H1 (cell line): ENCODE measurements around the gene PGAM5. TPM values are rescaled to one million over a fixed set of nuclear protein-coding genes. Genes with fewer than 3 reads are reported as not detected.

Experiments
- CTCF ChIA-PET: fragments of 300-600 bp; sonication (Branson Sonifier 250); formaldehyde crosslinking; loops from one replicate; lab custom pipeline; 2021; ENCODE audit not compliant: partially characterized antibody; lab: Charles Lee
- POLR2A ChIA-PET: fragments of 300-600 bp; sonication (Branson Sonifier 250); formaldehyde crosslinking; loops from one replicate; lab custom pipeline; 2021; ENCODE audit warnings: inconsistent platforms; ENCODE audit not compliant: partially characterized antibody; lab: Charles Lee
- DNase-seq, 2 experiments: peaks; one replicate each; pipeline versions ENCODE4 v3.0.0 to v3.0.0-alpha.2; 2010 to 2022; ENCODE audit warnings: low spot score in 2 of 2, low read depth in 1 of 2, mixed read lengths in 1 of 2
- FAIRE-seq: peaks from 2 replicates; lab custom pipeline; 2011; peaks lifted over from hg19 to GRCh38; lab: Jason Lieb, UNC
- H2AFZ ChIP-seq: 2 replicates; pipeline ENCODE4 v1.8.1; 2012; ENCODE audit warnings: low read length, inconsistent platforms
- H2AK5ac ChIP-seq: 2 replicates; pipeline ENCODE4 v1.6.1; 2013; ENCODE audit warnings: low read depth, low read length
- H2BK120ac ChIP-seq: replicated peaks from 2 replicates; pipeline ENCODE3; 2013; ENCODE audit warnings: low read depth, low read length, inconsistent platforms
- H2BK12ac ChIP-seq: 2 replicates; pipeline ENCODE4 v1.6.1; 2013; ENCODE audit warnings: low read depth, low read length
- H2BK15ac ChIP-seq: 2 replicates; pipeline ENCODE4 v1.6.1; 2013; ENCODE audit warnings: low read length
- H2BK20ac ChIP-seq: 2 replicates; pipeline ENCODE4 v1.6.1; 2013; ENCODE audit warnings: low read length
- H2BK5ac ChIP-seq: 2 replicates; pipeline ENCODE4 v1.6.1; 2013; ENCODE audit warnings: low read depth, low read length
- H3K14ac ChIP-seq: 2 replicates; pipeline ENCODE4 v1.6.1; 2013; ENCODE audit warnings: inconsistent platforms; ENCODE audit not compliant: insufficient read length
- H3K18ac ChIP-seq: 2 replicates; pipeline ENCODE4 v1.6.1; 2013; ENCODE audit warnings: low read length; ENCODE audit errors: extremely low read depth
- H3K23ac ChIP-seq: 2 replicates; pipeline ENCODE4 v1.6.1; 2013; ENCODE audit warnings: inconsistent platforms; ENCODE audit not compliant: insufficient read length
- H3K23me2 ChIP-seq: 2 replicates; pipeline ENCODE4 v1.6.1; 2013; ENCODE audit warnings: low read depth, low read length
- H3K27ac ChIP-seq: 2 replicates; pipeline ENCODE4 v1.6.1; 2011; ENCODE audit warnings: low read depth, low read length, inconsistent platforms
- H3K27me3 ChIP-seq, 4 experiments: replicated peaks in 1 of 4; 1 replicate in 1 of 4; 2 replicates in 3 of 4; pipeline versions ENCODE4 v1.6.1 to v1.8.1; 2011 to 2013; ENCODE audit warnings: low read length in 3 of 4, mild to moderate bottlenecking in 3 of 4, inconsistent platforms in 2 of 4, mixed read lengths in 2 of 4, moderate library complexity in 1 of 4; ENCODE audit not compliant: control insufficient read depth in 3 of 4, insufficient read depth in 3 of 4; ENCODE audit errors: extremely low read depth in 1 of 4
- H3K36me3 ChIP-seq, 4 experiments: 2 replicates each; pipeline versions ENCODE4 v1.6.1 to v1.8.1; 2011 to 2013; ENCODE audit warnings: mild to moderate bottlenecking in 4 of 4, low read length in 3 of 4, moderate library complexity in 2 of 4, control low read depth in 1 of 4, inconsistent platforms in 1 of 4; ENCODE audit not compliant: insufficient read depth in 4 of 4, control insufficient read depth in 2 of 4
- H3K4ac ChIP-seq: replicated peaks from 2 replicates; pipeline ENCODE3; 2013; ENCODE audit warnings: low read length, low read depth, mixed read lengths, inconsistent platforms; ENCODE audit not compliant: insufficient read length
- H3K4me1 ChIP-seq, 4 experiments: replicated peaks in 1 of 4; 1 replicate in 1 of 4; 2 replicates in 3 of 4; pipeline versions ENCODE4 v1.6.1 to v1.8.1; 2011 to 2013; ENCODE audit warnings: low read length in 3 of 4, inconsistent platforms in 2 of 4, mixed read lengths in 1 of 4; ENCODE audit not compliant: insufficient read depth in 4 of 4, control insufficient read depth in 3 of 4
- H3K4me2 ChIP-seq, 2 experiments: 2 replicates each; pipeline versions ENCODE4 v1.6.1 to v1.8.1; 2011 to 2013; ENCODE audit warnings: low read depth in 2 of 2, low read length in 2 of 2, control low read depth in 1 of 2, inconsistent platforms in 1 of 2, mild to moderate bottlenecking in 1 of 2; ENCODE audit not compliant: insufficient read depth in 1 of 2
- H3K4me3 ChIP-seq, 4 experiments: fragments of 200-600, 300-600 bp in 1 of 4; sonication (generic), shearing (Covaris generic), sonication (Bioruptor Twin) in 1 of 4; 2 replicates each; pipeline versions ENCODE4 v1.5.1 to v1.8.1; 2011 to 2016; ENCODE audit warnings: low read length in 4 of 4, low read depth in 3 of 4, control low read depth in 2 of 4, inconsistent platforms in 2 of 4, mild to moderate bottlenecking in 2 of 4, mixed read lengths in 1 of 4, moderate library complexity in 1 of 4; ENCODE audit not compliant: insufficient read depth in 2 of 4; ENCODE audit errors: extremely low read depth in 1 of 4
- H3K56ac ChIP-seq: replicated peaks from 2 replicates; pipeline ENCODE3; 2013; ENCODE audit warnings: low read depth, mild to moderate bottlenecking, mixed read lengths, low read length, inconsistent platforms; ENCODE audit not compliant: insufficient read length
- H3K79me1 ChIP-seq: 2 replicates; pipeline ENCODE4 v1.6.1; 2013; ENCODE audit warnings: low read depth, low read length, control low read depth
- H3K79me2 ChIP-seq, 2 experiments: 2 replicates each; pipeline versions ENCODE4 v1.6.1 to v1.8.1; 2012 to 2013; ENCODE audit warnings: low read length in 2 of 2, mild to moderate bottlenecking in 2 of 2, inconsistent platforms in 1 of 2; ENCODE audit not compliant: insufficient read depth in 2 of 2, control insufficient read depth in 1 of 2
- H3K9ac ChIP-seq, 4 experiments: replicated peaks in 1 of 4; 1 replicate in 1 of 4; 2 replicates in 3 of 4; pipeline versions ENCODE4 v1.6.1 to v1.8.1; 2011 to 2013; ENCODE audit warnings: low read depth in 3 of 4, low read length in 3 of 4, control low read depth in 2 of 4, mild to moderate bottlenecking in 2 of 4, moderate library complexity in 2 of 4, inconsistent platforms in 1 of 4; ENCODE audit errors: extremely low read depth in 1 of 4
- H3K9me3 ChIP-seq, 2 experiments: 2 replicates each; pipeline versions ENCODE4 v1.6.1 to v1.8.1; 2012 to 2013; ENCODE audit warnings: mild to moderate bottlenecking in 2 of 2, moderate library complexity in 2 of 2, control low read depth in 1 of 2, inconsistent platforms in 1 of 2, low read depth in 1 of 2, low read length in 1 of 2, mixed read lengths in 1 of 2; ENCODE audit not compliant: insufficient read depth in 2 of 2
- H4K20me1 ChIP-seq, 2 experiments: replicated peaks in 1 of 2; 2 replicates each; pipeline versions ENCODE3 to v1.8.1; 2011 to 2013; ENCODE audit warnings: inconsistent platforms in 2 of 2, low read length in 2 of 2, mild to moderate bottlenecking in 1 of 2; ENCODE audit not compliant: insufficient read depth in 2 of 2, control insufficient read depth in 1 of 2
- H4K5ac ChIP-seq: 2 replicates; pipeline ENCODE4 v1.6.1; 2013; ENCODE audit warnings: low read length, low read depth, mixed read lengths, inconsistent platforms; ENCODE audit not compliant: insufficient read length
- H4K8ac ChIP-seq: 2 replicates; pipeline ENCODE4 v1.8.0; 2013; ENCODE audit warnings: mild to moderate bottlenecking, moderate library complexity, low read length, inconsistent platforms; ENCODE audit not compliant: insufficient read depth; ENCODE audit errors: extremely low read depth
- H4K91ac ChIP-seq: replicated peaks from 2 replicates; pipeline ENCODE3; 2013; ENCODE audit warnings: low read length, mixed read lengths, inconsistent platforms; ENCODE audit not compliant: insufficient read length
- CHD1 ChIP-seq: IDR thresholded peaks from 2 replicates; pipeline ENCODE4 v1.6.1; 2012; ENCODE audit warnings: low read depth, low read length, improper control_type of control experiment
- CHD2 ChIP-seq: IDR thresholded peaks from 2 replicates; pipeline ENCODE4 v1.6.1; 2012; ENCODE audit warnings: low read length, improper control_type of control experiment
- HDAC2 ChIP-seq, 2 experiments: fragments of 300-600 bp in 1 of 2; sonication (generic) in 1 of 2; IDR thresholded peaks; 2 replicates each; pipeline ENCODE4 v1.6.1; 2011 to 2012; ENCODE audit warnings: low read depth in 2 of 2, low read length in 2 of 2, mild to moderate bottlenecking in 2 of 2, moderate library complexity in 2 of 2, borderline replicate concordance in 1 of 2, inconsistent platforms in 1 of 2
- HDAC6 ChIP-seq: IDR thresholded peaks from one replicate; pipeline ENCODE4 v1.7.1; 2012; ENCODE audit warnings: low read depth, mild to moderate bottlenecking, inconsistent platforms, low read length, moderate library complexity
- NRF1 ChIP-seq: IDR thresholded peaks from 2 replicates; pipeline ENCODE4 v1.6.1; 2011; ENCODE audit warnings: mild to moderate bottlenecking, low read depth, low read length, improper control_type of control experiment
- RNF2 ChIP-seq: fragments of 200-900, 300-1000 bp; sonication (generic); IDR thresholded peaks from 2 replicates; pipeline ENCODE4 v1.7.1; 2016; ENCODE audit warnings: borderline replicate concordance, low read depth, mild to moderate bottlenecking, antibody characterized with exemption, low read length; ENCODE audit not compliant: poor library complexity, severe bottlenecking; ENCODE audit errors: missing control alignments
- RXRA ChIP-seq: IDR thresholded peaks from 2 replicates; pipeline ENCODE4 v1.6.1; 2011; ENCODE audit warnings: low read depth, mild to moderate bottlenecking, low read length, moderate library complexity; ENCODE audit not compliant: insufficient read depth
- TBP ChIP-seq: IDR thresholded peaks from 2 replicates; pipeline ENCODE4 v1.6.1; 2011; ENCODE audit warnings: low read depth, low read length, improper control_type of control experiment
- TCF12 ChIP-seq: IDR thresholded peaks from 2 replicates; pipeline ENCODE4 v1.6.1; 2011; ENCODE audit warnings: low read depth, mild to moderate bottlenecking, low read length
- YY1 ChIP-seq: IDR thresholded peaks from 2 replicates; pipeline ENCODE4 v1.6.1; 2011; ENCODE audit warnings: low read depth, mild to moderate bottlenecking, low read length
- WGBS, 2 experiments: shearing (Covaris generic) in 1 of 2; methylation state at CpG; one replicate each; pipeline versions ENCODE4 v1.1.6 to v1.1.7; 2013 to 2015; ENCODE audit warnings: low lambda C conversion rate in 2 of 2, mixed read lengths in 2 of 2, inconsistent platforms in 1 of 2, low coverage in 1 of 2, missing lambda C conversion rate in 1 of 2; ENCODE audit not compliant: insufficient replicate concordance in 2 of 2, insufficient coverage in 1 of 2, insufficient read length in 1 of 2; ENCODE audit errors: extremely low coverage in 1 of 2, missing lambda C conversion rate in 1 of 2; 5-methylcytosine and 5-hydroxymethylcytosine counted together
- polyA plus RNA-seq, 7 experiments: library from polyadenylated mRNA; depleted of rRNA in 3 of 7; stranded (reverse) in 5 of 7; unstranded in 2 of 7; fragments of >200 nt in 5 of 7; fragments of 200-250 nt in 2 of 7; gene quantifications; 1 replicate in 5 of 7; 2 replicates in 1 of 7; 4 replicates in 1 of 7; pipeline versions ENCODE4 v1.2.1 to v1.2.3, GENCODE V29; 2011 to 2013; ENCODE audit warnings: missing spikeins in 2 of 7, mixed read lengths in 2 of 7
- total RNA-seq: library from RNA; stranded (reverse); fragmentation: NEBNext Ultra II Directional; extraction: Animal tissue kit (Norgen Biotek cat#: 25700); gene quantifications from 2 replicates; pipeline ENCODE4 v1.2.1, GENCODE V29; 2021
- TF ChIP-seq, protein P1 (sequence below): IDR thresholded peaks from 2 replicates; pipeline ENCODE4 v1.6.1; 2012; ENCODE audit warnings: low read length, inconsistent platforms

The PGAM5 gene
- total and polyA plus RNA-seq, 2 of the 8 experiments (the other 6 are each of a cell fraction or from before 2014, with no cell fraction given): 66.4 to 84.0 TPM

DNA sequence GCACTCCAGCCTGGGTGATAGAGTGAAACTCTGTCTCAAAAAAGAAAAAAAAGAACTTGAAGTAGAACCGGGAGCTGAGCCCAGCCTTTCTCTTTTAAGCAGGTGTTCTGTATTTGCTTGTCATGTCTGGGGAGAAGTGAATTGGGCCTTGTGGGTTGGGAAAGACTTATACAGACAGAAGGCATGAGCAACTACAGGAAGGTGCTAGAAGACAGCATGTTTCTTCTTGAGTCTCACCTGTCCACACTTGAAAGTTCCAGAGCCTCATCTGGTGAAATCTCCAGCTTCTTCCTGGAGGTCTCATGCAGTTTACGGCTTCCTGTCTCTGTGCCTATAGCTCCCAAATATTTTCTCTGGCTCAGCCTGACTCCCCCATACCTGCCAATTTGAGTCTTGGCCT lies 2.5 kb downstream of the PGAM5 start:
- peaks cover 6% of the 10 kb centered on the region; the same call in 1 of the 2 replicates for H3K23me2 ChIP-seq
- H3K79me1 ChIP-seq: peaks cover 9% of the 10 kb centered on the region
- CTCF ChIA-PET: interaction anchor here (0.6 kb wide), 1 partner anchor 19 kb away, joined by 3 read pairs; no protein-coding TSS in a partner anchor
- peaks cover 7 to 33% of the 10 kb centered on the region in 2 experiments for H3K79me2 ChIP-seq
- H2BK5ac ChIP-seq: no peak overlapping the region
- H4K5ac ChIP-seq: no peak overlapping the region
- WGBS, 2 experiments: 90% methylated on average over 2 of the region's 2 CpGs; no CpG with 5 or more reads in 1 of the 2 experiments
- FAIRE-seq (no peak), DNase-seq (no peak)
- H3K27ac ChIP-seq: no peak overlapping the region
- H3K4me3 ChIP-seq: no peak overlapping the region
- POLR2A ChIA-PET: interaction anchor here (1.3 to 2.5 kb wide), 4 partner anchors 9 to 18 kb away, joined by 4 to 6 read pairs (median 4); no protein-coding TSS in a partner anchor
- H3K36me3 ChIP-seq: peaks cover 6 to 26% (median 17%) of the 10 kb centered on the region in 4 experiments; a peak in 7 of 8 replicates
- no peak overlapping the region for H2BK12ac ChIP-seq
- peaks cover 7 to 18% of the 10 kb centered on the region in 2 experiments for H4K20me1 ChIP-seq
- no peak overlapping the region for H2AK5ac ChIP-seq
- no peak overlapping the region for H2BK20ac ChIP-seq
- H4K8ac ChIP-seq: no peak overlapping the region
- H2BK15ac ChIP-seq: no peak overlapping the region
- no peak overlapping the region for H3K23ac ChIP-seq
- H3K4ac ChIP-seq: no peak overlapping the region
- no peak overlapping the region for H3K4me2 ChIP-seq
- H2BK120ac ChIP-seq: no peak overlapping the region
- no peak overlapping the region for H2AFZ ChIP-seq
- H3K4me1 ChIP-seq: no peaks in the 10 kb centered on the region; a peak in 1 of 7 replicates
- no peak overlapping the region for H4K91ac ChIP-seq
- H3K18ac ChIP-seq: no peak overlapping the region
- no peak overlapping the region for H3K14ac ChIP-seq
- no peak overlapping the region for H3K9ac ChIP-seq
- no peaks in the 10 kb centered on the region for H3K27me3 ChIP-seq
- H3K9me3 ChIP-seq: no peaks in the 10 kb centered on the region; a peak in 1 of 4 replicates
- H3K56ac ChIP-seq: no peak overlapping the region
- TF ChIP-seq RXRA (no peak), HDAC2 (IDR thresholded peaks at IDR 0.05; ENCODE audit: borderline replicate concordance in 1 of 2, low read depth in 2 of 2, low read length in 2 of 2) (no peak), TBP (no peak), HDAC6 (no peak), CHD2 (no peak), YY1 (no peak), RNF2 (no peak), TCF12 (no peak), CHD1 (no peak), NRF1 (no peak)
- TF ChIP-seq, protein P1, sequence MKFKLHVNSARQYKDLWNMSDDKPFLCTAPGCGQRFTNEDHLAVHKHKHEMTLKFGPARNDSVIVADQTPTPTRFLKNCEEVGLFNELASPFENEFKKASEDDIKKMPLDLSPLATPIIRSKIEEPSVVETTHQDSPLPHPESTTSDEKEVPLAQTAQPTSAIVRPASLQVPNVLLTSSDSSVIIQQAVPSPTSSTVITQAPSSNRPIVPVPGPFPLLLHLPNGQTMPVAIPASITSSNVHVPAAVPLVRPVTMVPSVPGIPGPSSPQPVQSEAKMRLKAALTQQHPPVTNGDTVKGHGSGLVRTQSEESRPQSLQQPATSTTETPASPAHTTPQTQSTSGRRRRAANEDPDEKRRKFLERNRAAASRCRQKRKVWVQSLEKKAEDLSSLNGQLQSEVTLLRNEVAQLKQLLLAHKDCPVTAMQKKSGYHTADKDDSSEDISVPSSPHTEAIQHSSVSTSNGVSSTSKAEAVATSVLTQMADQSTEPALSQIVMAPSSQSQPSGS: no peak
